K562 (cell line): ENCODE results near the gene MUC5AC. TPM values are rescaled to one million over a fixed set of nuclear protein-coding genes. Genes with fewer than 3 reads are reported as not detected.

Experiments
- ATAC-seq: fragments of 200-7000 bp; cut with Tn5 transposase; 3 replicates; pipeline ENCODE4 v1.9.1; 2020; ENCODE audit warnings: moderate library complexity
- BruUV-seq: library from RNA; stranded (reverse); fragments of 400-500 nt; replicated peaks from 2 replicates; lab custom pipeline; 2021; lab: Mats Ljungman, UMichigan
- CTCF ChIA-PET: fragments of 300-600 bp; formaldehyde crosslinking; extraction: SDS; loops from one replicate; lab custom pipeline; 2021; ENCODE audit warnings: low intra/inter-chr PET ratio; lab: Yijun Ruan, JAX
- POLR2A ChIA-PET: fragments of 300-600, 350-650 bp; sonication (Branson Sonifier 250); formaldehyde crosslinking; extraction: SDS; loops from one replicate; lab custom pipeline; 2021; ENCODE audit warnings: antibody characterized with exemption, inconsistent platforms; lab: Yijun Ruan, JAX
- DNase-seq, 4 experiments: peaks; one replicate each; pipeline versions ENCODE4 v3.0.0 to v3.0.0-alpha.2; 2011 to 2018; ENCODE audit warnings: low spot score in 3 of 4, mixed read lengths in 3 of 4; ENCODE audit errors: extremely low read depth in 1 of 4
- FAIRE-seq: peaks from 2 replicates; lab custom pipeline; 2011; peaks lifted over from hg19 to GRCh38; lab: Jason Lieb, UNC
- H2AFZ ChIP-seq: 2 replicates; pipeline ENCODE4 v1.6.0; 2011; ENCODE audit warnings: low read depth, low read length, control low read depth, inconsistent platforms
- H3K27ac ChIP-seq: fragments of 200-600 bp; 3 replicates; pipeline ENCODE4 v1.8.0; 2011; ENCODE audit warnings: low read depth, mild to moderate bottlenecking, control low read depth, inconsistent platforms, low read length, moderate library complexity, mixed read lengths; ENCODE audit errors: extremely low read depth
- H3K27me3 ChIP-seq, 2 experiments: fragments of 300-600 bp in 1 of 2; 2 replicates in 1 of 2; 3 replicates in 1 of 2; pipeline versions ENCODE4 v1.6.0 to v1.8.0; 2011; ENCODE audit warnings: inconsistent platforms in 2 of 2, low read length in 2 of 2, mild to moderate bottlenecking in 1 of 2, mixed read lengths in 1 of 2, moderate library complexity in 1 of 2; ENCODE audit not compliant: control insufficient read depth in 2 of 2, insufficient read depth in 2 of 2
- H3K36me3 ChIP-seq: fragments of 300-600 bp; 3 replicates; pipeline ENCODE4 v1.8.0; 2011; ENCODE audit warnings: mild to moderate bottlenecking, low read length, inconsistent platforms; ENCODE audit not compliant: control insufficient read depth, insufficient read depth
- H3K4me1 ChIP-seq, 2 experiments: fragments of 200-600 bp in 1 of 2; replicated peaks in 1 of 2; 2 replicates in 1 of 2; 3 replicates in 1 of 2; pipeline versions ENCODE4 v1.5.1 to v1.8.0; 2011; ENCODE audit warnings: inconsistent platforms in 2 of 2, low read length in 2 of 2, mild to moderate bottlenecking in 1 of 2, mixed read lengths in 1 of 2, moderate library complexity in 1 of 2; ENCODE audit not compliant: control insufficient read depth in 2 of 2, insufficient read depth in 2 of 2
- H3K4me2 ChIP-seq: 2 replicates; pipeline ENCODE4 v1.6.1; 2011; ENCODE audit warnings: low read length, control low read depth, inconsistent platforms, mixed read lengths; ENCODE audit not compliant: insufficient read depth
- H3K4me3 ChIP-seq: fragments of 200-600 bp; sonication (generic), shearing (Covaris generic); 2 replicates; pipeline ENCODE4 v1.5.1; 2016; ENCODE audit warnings: control low read depth, inconsistent platforms
- H3K79me2 ChIP-seq: fragments of 200-600 bp; 3 replicates; pipeline ENCODE4 v1.8.0; 2011; ENCODE audit warnings: low read length, inconsistent platforms; ENCODE audit not compliant: control insufficient read depth, insufficient read depth
- H3K9ac ChIP-seq, 2 experiments: 2 replicates each; pipeline versions ENCODE4 v1.6.0 to v1.6.1; 2011; ENCODE audit warnings: low read depth in 2 of 2, low read length in 2 of 2, control low read depth in 1 of 2, inconsistent platforms in 1 of 2, mild to moderate bottlenecking in 1 of 2, mixed read lengths in 1 of 2; ENCODE audit not compliant: insufficient read depth in 1 of 2
- H3K9me1 ChIP-seq: one replicate; pipeline ENCODE4 v1.6.0; 2011; ENCODE audit warnings: inconsistent platforms, mild to moderate bottlenecking, low read length, moderate library complexity; ENCODE audit not compliant: control insufficient read depth, insufficient read depth
- H3K9me3 ChIP-seq: replicated peaks from 2 replicates; pipeline ENCODE4 v1.5.1; 2011; ENCODE audit warnings: low read depth, low read length, inconsistent platforms; ENCODE audit not compliant: control insufficient read depth, insufficient read depth
- H4K20me1 ChIP-seq: replicated peaks from 2 replicates; pipeline ENCODE4 v1.6.1; 2011; ENCODE audit warnings: low read length, inconsistent platforms, mixed read lengths; ENCODE audit not compliant: control insufficient read depth, insufficient read depth
- CBX1 ChIP-seq: sonication (generic); IDR thresholded peaks from 2 replicates; pipeline ENCODE4 v1.6.1; 2016; ENCODE audit warnings: antibody characterized with exemption, low read depth, mild to moderate bottlenecking
- ELF1 ChIP-seq: fragments of 200-800 bp; sonication (Bioruptor generic); IDR thresholded peaks from 2 replicates; pipeline ENCODE4 v1.6.1; 2016; ENCODE audit warnings: missing genetic modification characterization, missing compliant biosample characterization
- GATA2 ChIP-seq: sonication (generic); formaldehyde crosslinking; IDR thresholded peaks from 2 replicates; pipeline ENCODE4 v1.4.0; 2020; ENCODE audit warnings: mild to moderate bottlenecking, missing genetic modification reagents
- HMG20A ChIP-seq: fragments of 450-650 bp; formaldehyde crosslinking; conservative IDR thresholded peaks from 2 replicates; pipeline ENCODE4 v1.4.0; 2020; ENCODE audit warnings: mild to moderate bottlenecking, mixed read lengths
- NRF1 ChIP-seq, 2 experiments: fragments of 450-650 bp; IDR thresholded peaks in 1 of 2; conservative IDR thresholded peaks in 1 of 2; 2 replicates each; pipeline ENCODE4 v1.6.1; 2014; ENCODE audit warnings: mild to moderate bottlenecking in 2 of 2
- PPARD ChIP-seq: fragments of 250-450 bp; sonication (Bioruptor Pico); IDR thresholded peaks from 2 replicates; pipeline ENCODE4 v1.8.0; 2022; ENCODE audit warnings: inconsistent platforms, mild to moderate bottlenecking, moderate library complexity
- ZNF583 ChIP-seq: fragments of 250-450 bp; sonication (Bioruptor Pico); IDR thresholded peaks from 2 replicates; pipeline ENCODE4 v1.4.0; 2020
- WGBS: fragments of 100-300 bp; shearing (Covaris generic); methylation state at CpG from one replicate; pipeline ENCODE4 v1.1.6; 2016; ENCODE audit warnings: low coverage, mixed read lengths; ENCODE audit not compliant: insufficient coverage; ENCODE audit errors: missing lambda C conversion rate; 5-methylcytosine and 5-hydroxymethylcytosine counted together
- in situ Hi-C: fragments of 300-500 bp; cut with MboI; formaldehyde crosslinking; loops from 4 replicates; pipeline ENCODE4 v1.15.0; 2018; ENCODE audit warnings: inconsistent platforms, mixed read lengths
- intact Hi-C: fragments of 100-400 bp; cut with micrococcal nuclease; formaldehyde crosslinking; loops from 2 replicates; pipeline ENCODE4 v1.14.2; 2022
- polyA plus RNA-seq, 8 experiments: library from polyadenylated mRNA; depleted of rRNA in 4 of 8; stranded (reverse) in 5 of 8; unstranded in 3 of 8; fragments of >200 nt; fragmentation: Nextera tagmentation in 2 of 8; fragmentation: Illumina TruSeq in 1 of 8; extraction: Ambion mirVana in 2 of 8; extraction: Trizol in 1 of 8; gene quantifications; 2 replicates each; pipeline versions ENCODE4 v1.2.1 to v1.2.3, GENCODE V29; 2011 to 2014; ENCODE audit warnings: inconsistent platforms in 1 of 8, missing spikeins in 1 of 8
- total RNA-seq, 7 experiments: library from RNA; depleted of rRNA in 6 of 7; stranded (reverse); fragments of >200 nt in 6 of 7; fragmentation: Illumina TruSeq in 2 of 7; extraction: Trizol in 2 of 7; gene quantifications; 2 replicates each; pipeline versions ENCODE4 v1.2.1 to v1.2.3, GENCODE V29; 2011 to 2021; ENCODE audit warnings: low replicate concordance in 1 of 7
- TF ChIP-seq, protein P1 (sequence below), 3 experiments: IDR thresholded peaks in 2 of 3; conservative IDR thresholded peaks in 1 of 3; 2 replicates each; pipeline ENCODE4 v1.5.1; 2011 to 2012; ENCODE audit warnings: low read length in 3 of 3, mild to moderate bottlenecking in 3 of 3, control low read depth in 2 of 3, improper control_type of control experiment in 1 of 3, inconsistent platforms in 1 of 3, low read depth in 1 of 3, mixed read lengths in 1 of 3, moderate library complexity in 1 of 3; ENCODE audit not compliant: insufficient read depth in 2 of 3
- TF ChIP-seq, protein P2 (sequence below): fragments of 250-450 bp; sonication (Bioruptor Pico); IDR thresholded peaks from 2 replicates; pipeline ENCODE4 v1.4.0; 2020; ENCODE audit warnings: mild to moderate bottlenecking

MUC5AC gene
- total and polyA plus RNA-seq, 9 of the 15 experiments (the other 6 are each of a cell fraction or from before 2014, with no cell fraction given) = not detected

DNA sequence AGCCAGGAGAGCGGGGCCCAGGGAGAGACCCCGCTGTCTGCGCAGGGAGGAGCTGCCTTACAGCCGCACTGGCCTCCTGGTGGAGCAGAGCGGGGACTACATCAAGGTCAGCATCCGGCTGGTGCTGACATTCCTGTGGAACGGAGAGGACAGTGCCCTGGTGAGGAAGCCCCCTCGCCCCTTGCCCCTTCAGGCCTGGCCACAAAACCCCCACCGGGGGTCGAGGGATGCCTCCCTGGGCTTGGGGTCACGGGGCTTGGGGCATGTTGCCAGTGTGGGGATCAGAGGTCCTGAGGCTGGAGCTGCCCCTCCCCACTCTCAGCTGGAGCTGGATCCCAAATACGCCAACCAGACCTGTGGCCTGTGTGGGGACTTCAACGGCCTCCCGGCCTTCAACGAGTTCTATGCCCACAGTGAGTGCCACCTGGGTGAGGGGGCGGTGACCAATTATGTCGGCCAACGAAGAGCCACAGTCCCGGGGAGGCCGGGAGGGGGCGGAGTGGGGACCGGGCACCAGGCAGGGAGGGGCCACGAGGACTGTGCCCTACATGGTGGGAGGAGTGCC lies 69.3 kb downstream of the MUC5AC start:
- no peaks in the 10 kb centered on the region for H3K79me2 ChIP-seq
- no peak overlapping the region for H3K4me2 ChIP-seq
- intact Hi-C loops = no loop called here
- DNase-seq (peak; percentile 24 to 64 (median 60)), ATAC-seq (peak; percentile 71), FAIRE-seq (no peak)
- H2AFZ ChIP-seq = no peak overlapping the region
- H3K4me1 ChIP-seq = peaks cover 0 to 77% of the 10 kb centered on the region in 2 experiments; a peak in 2 of 5 replicates
- 0 out of 2 replicates have a peak, but pooled peaks cover 6% of the 10 kb centered on the region for H4K20me1 ChIP-seq
- no TSS peak for BruUV-seq
- no peak overlapping the region for H3K9ac ChIP-seq
- no peak overlapping the region for H3K27ac ChIP-seq
- in situ Hi-C loops = no loop called here
- TF ChIP-seq NRF1 (conservative IDR thresholded peaks at IDR 0.05 in 1 of 2, IDR thresholded peaks at IDR 0.05 in 1 of 2) (0 out of 4 replicates have a peak, but pooled peaks of 1 of the 2 experiments have one; percentile 20), PPARD (no peak), HMG20A (CRISPR knock-in tag) (no peak), CBX1 (no peak), ELF1 (tag) (no peak), GATA2 (no peak), ZNF583 (CRISPR knock-in tag) (no peak)
- TF ChIP-seq, protein P1, sequence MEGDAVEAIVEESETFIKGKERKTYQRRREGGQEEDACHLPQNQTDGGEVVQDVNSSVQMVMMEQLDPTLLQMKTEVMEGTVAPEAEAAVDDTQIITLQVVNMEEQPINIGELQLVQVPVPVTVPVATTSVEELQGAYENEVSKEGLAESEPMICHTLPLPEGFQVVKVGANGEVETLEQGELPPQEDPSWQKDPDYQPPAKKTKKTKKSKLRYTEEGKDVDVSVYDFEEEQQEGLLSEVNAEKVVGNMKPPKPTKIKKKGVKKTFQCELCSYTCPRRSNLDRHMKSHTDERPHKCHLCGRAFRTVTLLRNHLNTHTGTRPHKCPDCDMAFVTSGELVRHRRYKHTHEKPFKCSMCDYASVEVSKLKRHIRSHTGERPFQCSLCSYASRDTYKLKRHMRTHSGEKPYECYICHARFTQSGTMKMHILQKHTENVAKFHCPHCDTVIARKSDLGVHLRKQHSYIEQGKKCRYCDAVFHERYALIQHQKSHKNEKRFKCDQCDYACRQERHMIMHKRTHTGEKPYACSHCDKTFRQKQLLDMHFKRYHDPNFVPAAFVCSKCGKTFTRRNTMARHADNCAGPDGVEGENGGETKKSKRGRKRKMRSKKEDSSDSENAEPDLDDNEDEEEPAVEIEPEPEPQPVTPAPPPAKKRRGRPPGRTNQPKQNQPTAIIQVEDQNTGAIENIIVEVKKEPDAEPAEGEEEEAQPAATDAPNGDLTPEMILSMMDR (IDR thresholded peaks at IDR 0.05 in 2 of 3, conservative IDR thresholded peaks at IDR 0.05 in 1 of 3; ENCODE audit: insufficient read depth in 2 of 3, low read depth in 1 of 3, low read length in 3 of 3) = peak in 2 of 3 experiments; percentile 11 to 43; a peak in 3 of 6 replicates
- TF ChIP-seq, protein P2, sequence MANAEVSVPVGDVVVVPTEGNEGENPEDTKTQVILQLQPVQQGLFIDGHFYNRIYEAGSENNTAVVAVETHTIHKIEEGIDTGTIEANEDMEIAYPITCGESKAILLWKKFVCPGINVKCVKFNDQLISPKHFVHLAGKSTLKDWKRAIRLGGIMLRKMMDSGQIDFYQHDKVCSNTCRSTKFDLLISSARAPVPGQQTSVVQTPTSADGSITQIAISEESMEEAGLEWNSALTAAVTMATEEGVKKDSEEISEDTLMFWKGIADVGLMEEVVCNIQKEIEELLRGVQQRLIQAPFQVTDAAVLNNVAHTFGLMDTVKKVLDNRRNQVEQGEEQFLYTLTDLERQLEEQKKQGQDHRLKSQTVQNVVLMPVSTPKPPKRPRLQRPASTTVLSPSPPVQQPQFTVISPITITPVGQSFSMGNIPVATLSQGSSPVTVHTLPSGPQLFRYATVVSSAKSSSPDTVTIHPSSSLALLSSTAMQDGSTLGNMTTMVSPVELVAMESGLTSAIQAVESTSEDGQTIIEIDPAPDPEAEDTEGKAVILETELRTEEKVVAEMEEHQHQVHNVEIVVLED = no peak
- TF ChIP-seq, all 486 proteins: peak for 2
- Histone ChIP-seq H3K36me3 (no peaks in the 10 kb centered on the region), H3K4me3 (no peak overlapping the region), H3K9me1 (peaks cover 2% of the 10 kb centered on the region), H3K9me3 (no peaks in the 10 kb centered on the region), H3K27me3 (peaks cover 0 to 51% of the 10 kb centered on the region in 2 experiments; a peak in 2 of 5 replicates)
- 2% methylated on average over 15 of the region's 23 CpGs for WGBS
- POLR2A ChIA-PET = interaction anchor here (0.6 kb wide), 1 partner anchor 1689 kb away, joined by 5 read pairs; no protein-coding TSS in a partner anchor
- CTCF ChIA-PET = no interaction called here
